Measurements from ENCODE around the gene APBA1. TPM values are rescaled to one million over a fixed set of nuclear protein-coding genes. Genes with fewer than 3 reads are reported as not detected.

APBA1 gene
- total and polyA plus RNA-seq, 9 of the 15 experiments (the other 6 are each of a cell fraction or from before 2014, with no cell fraction given), result 0.01 to 0.02 TPM; not detected in 7

GRCh38 chr9:69559126-69559525 lies 113.0 kb downstream of the APBA1 start:
- ChIA-PET POLR2A (no interaction called here), CTCF (ENCODE audit: low intra/inter-chr PET ratio) (no interaction called here)
- no peaks in the 10 kb centered on the region for H3K4me1 ChIP-seq (replicated peaks in 1 of 2; ENCODE audit: control insufficient read depth in 2 of 2, insufficient read depth in 2 of 2, low read length in 2 of 2)
- no peak overlapping the region for H3K4me2 ChIP-seq (ENCODE audit: insufficient read depth, low read length)
- H3K79me2 ChIP-seq (ENCODE audit: control insufficient read depth, insufficient read depth, low read length), result no peaks in the 10 kb centered on the region
- no TSS peak for BruUV-seq (replicated peaks)
- H3K36me3 ChIP-seq (ENCODE audit: control insufficient read depth, insufficient read depth, low read length), result no peaks in the 10 kb centered on the region
- FAIRE-seq (no peak), DNase-seq (ENCODE audit: extremely low read depth in 1 of 4, low spot score in 3 of 4) (no peak), ATAC-seq (no peak)
- H3K9ac ChIP-seq (ENCODE audit: insufficient read depth in 1 of 2, low read depth in 2 of 2, low read length in 2 of 2), result no peak overlapping the region
- H3K9me1 ChIP-seq (ENCODE audit: control insufficient read depth, insufficient read depth, low read length), result no peaks in the 10 kb centered on the region
- intact Hi-C loops (cut with micrococcal nuclease) (no loop called here), in situ Hi-C loops (cut with MboI) (no loop called here)
- no peaks in the 10 kb centered on the region for H3K27me3 ChIP-seq (ENCODE audit: control insufficient read depth in 2 of 2, insufficient read depth in 2 of 2, low read length in 2 of 2)
- no peak overlapping the region for H3K4me3 ChIP-seq
- no peaks in the 10 kb centered on the region for H4K20me1 ChIP-seq (replicated peaks; ENCODE audit: control insufficient read depth, insufficient read depth, low read length)
- no peak overlapping the region for H2AFZ ChIP-seq (ENCODE audit: low read depth, low read length)
- no peaks in the 10 kb centered on the region for H3K9me3 ChIP-seq (replicated peaks; ENCODE audit: control insufficient read depth, insufficient read depth, low read depth, low read length)
- no peak overlapping the region for H3K27ac ChIP-seq (ENCODE audit: extremely low read depth, low read depth, low read length)
- TF ChIP-seq THAP7 (CRISPR knock-in tag; IDR thresholded peaks at IDR 0.05), result no peak
- no peak for TF ChIP-seq ZBTB40 (IDR thresholded peaks at IDR 0.05)
- TF ChIP-seq ZBTB40 (CRISPR knock-in tag; IDR thresholded peaks at IDR 0.05), result no peak
- TF ChIP-seq ZBTB8A (IDR thresholded peaks at IDR 0.05; ENCODE audit: partially characterized antibody), result no peak
- TF ChIP-seq SMARCC2 (IDR thresholded peaks at IDR 0.05; ENCODE audit: low read depth), result no peak
- no peak for TF ChIP-seq ZNF449 (CRISPR knock-in tag; IDR thresholded peaks at IDR 0.05)
- TF ChIP-seq CHD2 (IDR thresholded peaks at IDR 0.05; ENCODE audit: low read depth, low read length), result no peak
- no peak for TF ChIP-seq HEY1 (CRISPR knock-in tag; IDR thresholded peaks at IDR 0.05; ENCODE audit: borderline replicate concordance)
- TF ChIP-seq CTCFL (IDR thresholded peaks at IDR 0.05; ENCODE audit: borderline replicate concordance, insufficient read depth, low read depth, low read length, poor library complexity, severe bottlenecking), result no peak
- no peak for TF ChIP-seq NCOA1 (IDR thresholded peaks at IDR 0.05; ENCODE audit: low read depth)
